Anterior cingulate cortex (tissue), 58 donors: Measurements from ENCODE around the gene CCDC6.
A peak's percentile ranks its signal among the peaks of the same experiment; 100 is the strongest.
"Not testable (repeated sequence)": the region's sequence is repeated elsewhere in the genome, so short reads cannot be mapped to it uniquely, and the experiment has no call there.

Experiments used
- DNase-seq, 58 donors: peaks; one replicate each; lab custom pipeline; 2025; lab: John Stamatoyannopoulos, UW

CCDC6 gene

GRCh38 chr10:59823111-59823510, 83.2 kb downstream of the CCDC6 start:
- DNase-seq, result peak in 2 of 58 donors; percentile 2 to 40

DNA sequence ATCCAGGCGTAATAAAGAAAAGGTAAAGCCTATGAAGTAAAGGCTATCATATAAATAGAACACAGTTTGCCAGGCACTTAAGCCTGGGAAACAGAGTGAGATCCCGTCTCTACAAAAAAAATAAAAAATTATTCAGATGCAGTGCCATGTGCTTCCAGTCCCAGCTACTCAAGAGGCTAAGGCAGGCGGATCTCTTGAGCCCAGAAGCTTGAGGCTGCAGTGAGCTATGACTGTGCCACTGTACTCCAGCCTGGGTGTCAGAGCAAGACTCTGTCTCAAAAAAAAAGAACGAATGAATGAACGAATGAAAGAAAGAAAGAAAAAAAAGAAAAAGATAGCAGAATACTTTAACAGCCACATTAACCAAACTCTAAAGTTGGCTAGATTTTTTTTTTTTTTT, 85.9 kb downstream of the CCDC6 start:
- DNase-seq, result no peak

GRCh38 chr10:59819683-59820082, 86.7 kb downstream of the CCDC6 start:
- no peak for DNase-seq

GRCh38 chr10:59819265-59819664, 87.1 kb downstream of the CCDC6 start:
- DNase-seq, result no peak

GRCh38 chr10:59817773-59818172, 88.6 kb downstream of the CCDC6 start:
- peak in 28 of 58 donors; percentile 8 to 71 (median 38) for DNase-seq

- no peak for DNase-seq
These were observed 91.5 kb downstream of the CCDC6 start for GRCh38 chr10:59814878-59815277.

DNA sequence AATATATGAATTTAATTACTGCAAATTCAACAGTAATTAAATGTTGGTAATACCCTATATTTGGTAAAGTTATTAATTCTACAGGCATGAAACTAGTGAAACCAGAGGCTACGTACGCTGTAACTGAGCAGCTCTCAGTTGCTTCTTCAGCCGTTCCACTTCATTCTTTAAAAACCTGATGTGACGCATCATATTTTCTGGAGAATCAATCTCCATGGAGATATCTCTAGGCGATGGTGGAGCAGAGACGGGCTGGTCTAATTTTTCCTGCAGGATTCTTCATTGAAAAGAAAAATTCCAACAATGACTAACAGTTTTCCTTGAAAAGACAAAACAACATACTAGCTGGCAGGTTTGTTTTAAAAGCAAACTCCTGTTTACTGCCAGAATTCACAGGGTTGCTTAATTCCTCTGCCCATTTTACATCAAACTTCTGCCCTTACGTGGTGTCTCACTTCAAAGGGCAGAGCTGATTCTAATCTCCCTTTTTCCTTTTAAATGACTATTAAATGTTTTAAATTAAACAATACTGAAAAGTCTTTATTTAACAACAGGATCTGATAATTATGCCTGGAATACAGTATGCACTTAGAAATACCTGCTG, 93.7 kb downstream of the CCDC6 start:
- peak in 2 of 58 donors; percentile 6 to 8 for DNase-seq

- DNase-seq, result no peak
These were observed 96.7 kb downstream of the CCDC6 start for GRCh38 chr10:59809644-59809974.

DNA sequence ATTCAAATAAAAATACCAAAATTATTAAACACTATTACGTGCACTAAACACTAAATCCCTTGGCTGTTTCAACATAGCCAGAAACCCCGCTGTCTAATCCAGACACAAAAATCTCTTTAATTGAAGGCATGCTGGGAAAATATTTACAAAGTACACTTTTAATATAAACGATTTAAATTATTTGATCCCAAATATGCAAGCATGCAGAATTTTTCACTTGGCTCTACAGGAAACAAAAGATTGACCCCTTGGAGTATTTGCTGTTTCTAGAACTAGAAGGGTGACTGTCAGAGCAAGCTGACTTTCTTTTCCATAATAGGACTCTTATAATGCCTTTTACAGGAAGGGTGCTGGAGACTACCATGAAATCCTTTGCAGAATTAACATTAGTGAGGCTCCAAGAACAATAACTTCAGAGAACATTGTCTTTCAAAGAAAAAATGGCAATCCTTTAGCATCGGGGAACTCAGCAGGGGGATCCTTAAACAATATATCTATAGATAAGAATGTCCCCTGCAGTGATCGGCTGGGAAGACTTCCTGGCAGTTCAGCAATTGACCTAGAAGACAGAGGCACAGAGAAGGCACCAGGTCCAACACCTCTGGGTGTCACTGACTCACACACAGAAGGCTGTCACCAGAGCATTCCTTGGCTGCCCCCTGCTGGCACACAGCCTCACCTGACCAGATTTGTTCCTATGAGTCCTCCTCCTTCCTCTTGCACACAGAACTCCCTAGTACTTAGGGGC, 97.3 kb downstream of the CCDC6 start:
- DNase-seq, result peak in 43 of 58 donors; percentile 3 to 72 (median 37)

DNA sequence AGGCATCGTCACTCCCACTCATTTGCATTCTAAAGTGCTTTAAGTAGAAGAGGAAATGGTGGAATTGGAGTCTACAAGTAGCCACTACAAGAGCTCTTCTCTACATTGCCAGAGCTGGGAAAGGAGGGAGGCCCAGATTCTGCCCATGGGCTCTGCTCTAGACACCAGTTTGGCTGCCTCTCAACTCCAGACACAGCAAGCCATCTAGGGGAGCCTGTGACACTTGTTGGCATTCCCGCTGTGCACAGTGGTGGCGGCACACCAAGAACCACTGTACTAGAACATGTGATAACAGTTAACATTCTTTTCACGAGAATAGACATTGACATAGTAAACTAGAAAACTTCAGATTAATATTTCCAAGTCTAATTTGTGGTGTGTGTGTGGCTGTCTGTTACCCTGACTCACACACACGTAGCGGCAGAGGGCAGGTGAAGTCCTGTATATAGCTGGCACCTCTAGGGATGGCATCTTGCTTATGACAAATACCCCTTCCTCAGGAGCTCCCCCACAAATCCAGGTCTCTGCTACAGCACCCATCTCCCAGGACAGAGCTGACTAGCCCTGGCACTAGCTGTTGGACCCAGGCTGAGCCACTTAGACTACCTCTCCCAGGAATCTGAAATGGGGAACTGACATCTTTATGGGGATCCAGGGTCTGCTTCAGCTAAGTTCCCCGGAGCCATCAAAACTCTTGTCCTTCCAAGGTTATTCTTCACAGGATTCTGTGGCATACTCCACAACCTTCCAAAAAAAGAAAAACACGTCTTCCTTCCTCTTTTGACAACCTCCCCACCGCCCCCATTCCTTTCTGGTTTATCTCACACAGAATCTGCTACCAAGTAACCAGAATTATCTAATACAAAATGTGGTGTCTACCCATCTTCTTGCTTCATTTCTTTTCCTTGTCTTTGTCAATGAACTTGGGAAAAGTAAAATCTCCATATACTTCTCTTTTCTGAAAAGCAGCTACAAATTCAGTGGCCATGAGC, 98.4 kb downstream of the CCDC6 start:
- peak in 14 of 58 donors; percentile 12 to 43 (median 22) for DNase-seq

DNA sequence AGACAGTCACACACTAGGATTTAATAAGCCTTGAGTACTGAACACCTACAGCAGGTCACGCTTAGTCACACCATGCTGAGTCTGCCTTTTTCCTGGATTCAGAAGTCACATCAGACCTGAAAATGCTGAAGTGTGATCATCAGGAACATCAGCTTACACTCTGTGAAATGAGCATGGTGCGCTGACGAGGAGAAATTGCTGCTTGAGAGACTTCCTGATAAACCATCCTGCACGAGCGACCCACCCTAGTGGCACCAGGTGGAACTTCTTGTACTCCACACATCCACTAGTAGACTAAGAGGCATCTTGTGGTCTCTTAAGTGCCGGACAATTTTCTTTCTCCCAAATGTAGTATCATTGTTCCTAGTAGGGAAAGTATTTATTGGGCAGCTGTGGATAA, 101.3 kb downstream of the CCDC6 start:
- DNase-seq, result peak in 1 of 58 donors; percentile 13

GRCh38 chr10:59804220-59804619, 102.1 kb downstream of the CCDC6 start:
- DNase-seq, result no peak

- no peak for DNase-seq
These were observed 102.6 kb downstream of the CCDC6 start for GRCh38 chr10:59803714-59804113.

DNA sequence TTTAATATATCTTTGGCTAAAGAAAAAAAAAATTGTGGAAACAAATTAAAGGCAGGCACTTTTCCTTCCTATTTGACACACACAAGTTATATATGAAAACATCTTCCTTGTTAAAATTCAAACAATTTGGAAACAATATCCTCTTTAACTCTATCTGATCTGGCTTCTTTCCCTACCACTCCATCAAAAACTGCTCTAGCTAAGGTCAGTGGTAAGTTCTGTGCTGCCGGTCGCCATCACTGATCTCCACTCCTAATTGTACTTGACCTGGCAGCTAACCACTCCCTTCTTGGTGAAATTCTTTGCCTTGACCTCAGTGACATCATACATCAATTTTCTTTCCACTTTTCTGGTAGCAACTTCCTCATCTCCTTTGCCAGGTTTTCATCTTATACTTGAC, 105.2 kb downstream of the CCDC6 start:
- DNase-seq, result no peak

DNA sequence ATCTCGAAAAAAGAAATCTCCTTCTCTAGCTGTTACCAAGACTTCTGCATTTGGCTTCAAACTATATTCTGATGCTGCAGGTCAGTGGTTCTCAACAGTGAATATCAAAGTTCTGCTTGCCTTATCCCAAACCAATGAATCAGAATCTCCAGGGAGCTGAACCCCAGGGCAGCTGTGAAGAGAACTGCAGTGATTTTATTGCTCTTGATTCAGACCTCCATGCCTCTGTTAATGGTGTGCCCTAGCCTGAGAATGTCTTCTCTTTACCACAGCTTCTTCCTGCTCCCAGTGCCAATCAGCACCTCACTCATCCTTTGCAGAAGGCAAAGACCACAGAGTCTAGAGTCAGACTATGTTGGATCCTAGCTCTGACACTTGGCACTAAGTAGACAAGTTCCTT, 106.9 kb downstream of the CCDC6 start:
- DNase-seq, result no peak

DNA sequence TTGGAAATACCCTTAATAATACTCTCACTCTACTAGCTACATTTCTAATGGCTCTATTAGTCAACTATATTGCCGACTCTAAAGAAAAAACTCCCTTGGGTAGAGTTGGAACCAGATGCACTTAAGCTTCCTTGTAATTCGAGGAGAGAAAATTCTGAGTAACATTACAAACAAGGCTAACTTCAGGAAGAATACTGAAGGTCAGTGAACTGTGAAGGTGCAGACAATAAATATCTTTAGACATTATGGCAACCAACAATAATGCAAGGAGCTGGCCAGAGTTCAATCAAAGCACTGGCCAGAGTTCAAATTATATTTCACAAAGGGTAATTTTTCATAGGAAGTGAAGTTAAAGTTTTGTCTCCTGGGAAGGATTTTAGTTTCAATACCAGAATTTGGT, 112.4 kb downstream of the CCDC6 start:
- DNase-seq, result no peak

DNA sequence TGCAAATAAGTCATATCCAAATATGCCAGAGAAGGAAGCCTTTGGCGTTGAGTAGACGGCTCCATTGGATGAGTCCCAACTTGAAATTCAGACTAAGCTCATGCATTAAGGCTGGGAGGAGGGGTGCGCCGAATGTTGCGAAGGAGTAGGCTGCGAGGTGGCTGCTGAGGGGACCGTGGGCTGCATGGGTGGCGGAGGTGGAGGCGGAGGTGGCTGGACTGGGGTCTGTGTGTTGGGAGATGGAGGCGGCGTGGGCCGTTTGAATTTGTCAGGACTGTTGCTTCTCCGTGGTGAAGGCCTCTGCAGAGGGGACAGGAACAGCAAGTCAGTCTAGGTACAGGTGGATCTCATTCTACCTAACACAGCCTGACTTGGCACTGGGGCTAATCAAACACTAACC, 113.5 kb downstream of the CCDC6 start:
- no peak for DNase-seq

DNA sequence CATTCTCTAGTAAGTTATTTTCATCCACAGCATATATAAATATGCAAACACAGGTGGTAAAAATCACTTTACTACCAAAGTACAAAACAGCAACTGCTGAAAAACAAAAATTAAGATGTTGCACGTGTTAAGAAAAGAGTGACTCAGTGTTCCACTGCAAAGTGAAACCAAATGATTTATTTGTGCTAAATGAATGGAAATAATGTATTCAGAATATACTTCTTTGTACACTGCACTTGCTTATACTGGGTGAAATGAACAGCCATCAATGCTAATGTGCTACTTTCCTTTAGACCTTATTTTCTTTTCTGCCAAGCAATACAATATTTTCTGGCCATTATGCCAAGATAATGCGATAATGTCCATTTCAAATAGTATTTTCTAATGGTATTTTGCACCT, 114.8 kb downstream of the CCDC6 start:
- DNase-seq, result no peak

DNA sequence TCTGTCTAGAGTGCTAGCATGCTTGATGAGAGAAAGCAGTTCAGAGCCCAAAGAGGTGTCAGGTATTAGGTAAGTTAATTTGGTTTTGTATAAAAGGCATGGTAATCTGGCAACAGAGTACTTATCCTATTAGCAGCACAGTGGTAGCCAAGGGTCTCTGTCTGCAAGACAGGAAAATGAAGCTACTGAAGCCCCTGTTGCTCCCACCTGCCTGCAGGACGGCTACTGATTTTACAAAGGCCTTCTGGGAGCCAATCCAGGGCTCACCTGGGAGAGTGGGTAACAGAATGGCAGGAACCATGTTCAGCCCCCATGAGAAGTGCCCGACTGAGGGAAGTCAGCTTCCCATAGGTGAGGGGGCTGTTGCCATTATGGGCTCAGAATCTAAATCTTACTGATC, 116.3 kb downstream of the CCDC6 start:
- DNase-seq, result not testable (repeated sequence)

- DNase-seq, result not testable (repeated sequence)
These were observed 117.4 kb downstream of the CCDC6 start for GRCh38 chr10:59788914-59789313.

- DNase-seq, result not testable (repeated sequence)
These were observed 119.3 kb downstream of the CCDC6 start for GRCh38 chr10:59787032-59787431.
